Measurements from ENCODE around the gene NPM3.
"Not testable (repeated sequence)": the region's sequence is repeated elsewhere in the genome, so short reads cannot be mapped to it uniquely, and the experiment has no call there.

The NPM3 gene

GRCh38 chr10:101803511-101803910, 20.3 kb upstream of the NPM3 start:
- DNase-seq: no peak

- DNase-seq: no peak
Observed at GRCh38 chr10:101797403-101798059, 14.3 kb upstream of the NPM3 start.

GRCh38 chr10:101793526-101793925, 10.3 kb upstream of the NPM3 start:
- no peak for DNase-seq

- no peak for DNase-seq
Observed at GRCh38 chr10:101789686-101790085, 6.4 kb upstream of the NPM3 start.

GRCh38 chr10:101789231-101789630, 6.0 kb upstream of the NPM3 start:
- not testable (repeated sequence) for DNase-seq

- no peak for DNase-seq
Observed at GRCh38 chr10:101785801-101786200, 2.6 kb upstream of the NPM3 start.

- no peak for DNase-seq
Observed at GRCh38 chr10:101784558-101784957, 1.3 kb upstream of the NPM3 start.

GRCh38 chr10:101783736-101784118, 481 bp upstream of the NPM3 start:
- peak; percentile 58 for DNase-seq

- DNase-seq: no peak
Observed at GRCh38 chr10:101781984-101782810, 1.0 kb downstream of the NPM3 start.

GRCh38 chr10:101781655-101781983, 1.6 kb downstream of the NPM3 start:
- DNase-seq: no peak

- DNase-seq: peak; percentile 86
Observed at GRCh38 chr10:101780818-101781654, 2.2 kb downstream of the NPM3 start.

GRCh38 chr10:101780187-101780817, 2.9 kb downstream of the NPM3 start:
- DNase-seq: no peak

- DNase-seq: peak; percentile 96
Observed at GRCh38 chr10:101779544-101780186, 3.6 kb downstream of the NPM3 start.

- DNase-seq: peak; percentile 72
Observed at GRCh38 chr10:101778781-101779543, 4.3 kb downstream of the NPM3 start.

- DNase-seq: no peak
Observed at GRCh38 chr10:101778151-101778780, 5.0 kb downstream of the NPM3 start.

- DNase-seq: no peak
Observed at GRCh38 chr10:101777619-101778145, 5.6 kb downstream of the NPM3 start.

- DNase-seq: no peak
Observed at GRCh38 chr10:101776161-101776817, 7.0 kb downstream of the NPM3 start.

GRCh38 chr10:101775273-101776160, 7.7 kb downstream of the NPM3 start, which contains the start of gene FGF8:
FGF8 (minus strand) TSS chr10:101776114; CDS start chr10:101775900, 214 bp downstream.
- no peak for DNase-seq

- DNase-seq: peak; percentile 66
Observed at GRCh38 chr10:101774589-101775272, 8.5 kb downstream of the NPM3 start.

Measured in activated CD8-positive, alpha-beta memory T cell treated with anti-CD3 and anti-CD28 coated beads for 24 hours (primary cell).